Measurements from ENCODE around the gene SUGP1.

Gene SUGP1

GRCh38 chr19:19296953-19297689 is 23.2 kb downstream of the SUGP1 start:
- ATAC-seq (ENCODE audit: low read depth) (no peak), DNase-seq (ENCODE audit: low spot score) (no peak)
- peaks cover 25% of the 10 kb centered on the region for H3K36me3 ChIP-seq (ENCODE audit: low read depth)
- no peaks in the 10 kb centered on the region for H3K4me1 ChIP-seq (ENCODE audit: insufficient read depth, poor library complexity, severe bottlenecking)
- no peaks in the 10 kb centered on the region for H3K27me3 ChIP-seq (ENCODE audit: insufficient read depth, poor library complexity, severe bottlenecking)
- no peak overlapping the region for H3K4me3 ChIP-seq (ENCODE audit: severe bottlenecking)
- no peaks in the 10 kb centered on the region for H3K9me3 ChIP-seq (ENCODE audit: severe bottlenecking)
- H3K27ac ChIP-seq (ENCODE audit: poor library complexity, severe bottlenecking) = no peak overlapping the region
- no peak for TF ChIP-seq CTCF (IDR thresholded peaks at IDR 0.05; ENCODE audit: poor library complexity, severe bottlenecking)

DNA sequence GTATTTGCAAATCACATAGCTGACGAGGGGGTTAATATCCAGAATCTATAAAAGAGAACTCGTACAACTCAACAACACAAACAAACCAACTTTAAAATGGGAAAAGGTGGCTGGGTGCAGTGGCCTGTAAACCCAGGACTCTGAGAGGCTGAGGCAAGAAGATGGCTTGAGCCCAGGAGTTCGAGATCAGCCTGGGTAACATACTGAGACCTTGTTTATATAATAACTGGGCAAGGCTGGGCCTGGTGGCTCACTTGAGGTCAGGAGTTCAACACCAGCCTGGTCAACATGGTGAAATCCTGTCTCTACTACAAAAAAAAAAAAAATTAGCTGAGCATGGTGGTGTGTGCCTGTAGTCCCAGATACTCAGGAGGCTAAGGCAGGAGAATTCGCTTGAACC is 25.4 kb downstream of the SUGP1 start:
- no peaks in the 10 kb centered on the region for H3K27me3 ChIP-seq (ENCODE audit: insufficient read depth, poor library complexity, severe bottlenecking)
- no peak for DNase-seq (ENCODE audit: low spot score)
- no peaks in the 10 kb centered on the region for H3K4me1 ChIP-seq (ENCODE audit: insufficient read depth, poor library complexity, severe bottlenecking)
- H3K36me3 ChIP-seq (ENCODE audit: low read depth) = peaks cover 41% of the 10 kb centered on the region
- no peak overlapping the region for H3K4me3 ChIP-seq (ENCODE audit: severe bottlenecking)
- ATAC-seq (ENCODE audit: low read depth) = no peak
- no peaks in the 10 kb centered on the region for H3K9me3 ChIP-seq (ENCODE audit: severe bottlenecking)
- TF ChIP-seq CTCF (IDR thresholded peaks at IDR 0.05; ENCODE audit: poor library complexity, severe bottlenecking) = no peak
- no peak overlapping the region for H3K27ac ChIP-seq (ENCODE audit: poor library complexity, severe bottlenecking)

- no peaks in the 10 kb centered on the region for H3K4me1 ChIP-seq (ENCODE audit: insufficient read depth, poor library complexity, severe bottlenecking)
- ATAC-seq (ENCODE audit: low read depth) (no peak), DNase-seq (ENCODE audit: low spot score) (no peak)
- no peak overlapping the region for H3K4me3 ChIP-seq (ENCODE audit: severe bottlenecking)
- H3K27me3 ChIP-seq (ENCODE audit: insufficient read depth, poor library complexity, severe bottlenecking) = no peaks in the 10 kb centered on the region
- no peak for TF ChIP-seq CTCF (IDR thresholded peaks at IDR 0.05; ENCODE audit: poor library complexity, severe bottlenecking)
- peaks cover 58% of the 10 kb centered on the region for H3K36me3 ChIP-seq (ENCODE audit: low read depth)
- no peak overlapping the region for H3K27ac ChIP-seq (ENCODE audit: poor library complexity, severe bottlenecking)
- H3K9me3 ChIP-seq (ENCODE audit: severe bottlenecking) = no peaks in the 10 kb centered on the region
Measured at GRCh38 chr19:19292607-19293006, 27.7 kb downstream of the SUGP1 start.

- peaks cover 54% of the 10 kb centered on the region for H3K36me3 ChIP-seq (ENCODE audit: low read depth)
- no peak for DNase-seq (ENCODE audit: low spot score)
- no peaks in the 10 kb centered on the region for H3K9me3 ChIP-seq (ENCODE audit: severe bottlenecking)
- H3K4me1 ChIP-seq (ENCODE audit: insufficient read depth, poor library complexity, severe bottlenecking) = no peaks in the 10 kb centered on the region
- no peak overlapping the region for H3K4me3 ChIP-seq (ENCODE audit: severe bottlenecking)
- no peaks in the 10 kb centered on the region for H3K27me3 ChIP-seq (ENCODE audit: insufficient read depth, poor library complexity, severe bottlenecking)
- no peak for ATAC-seq (ENCODE audit: low read depth)
- no peak overlapping the region for H3K27ac ChIP-seq (ENCODE audit: poor library complexity, severe bottlenecking)
- no peak for TF ChIP-seq CTCF (IDR thresholded peaks at IDR 0.05; ENCODE audit: poor library complexity, severe bottlenecking)
Measured at GRCh38 chr19:19285686-19286085, 34.6 kb downstream of the SUGP1 start.

- no peaks in the 10 kb centered on the region for H3K27me3 ChIP-seq (ENCODE audit: insufficient read depth, poor library complexity, severe bottlenecking)
- peaks cover 24% of the 10 kb centered on the region for H3K36me3 ChIP-seq (ENCODE audit: low read depth)
- ATAC-seq (ENCODE audit: low read depth) (no peak), DNase-seq (ENCODE audit: low spot score) (no peak)
- H3K27ac ChIP-seq (ENCODE audit: poor library complexity, severe bottlenecking) = no peak overlapping the region
- H3K4me3 ChIP-seq (ENCODE audit: severe bottlenecking) = no peak overlapping the region
- H3K4me1 ChIP-seq (ENCODE audit: insufficient read depth, poor library complexity, severe bottlenecking) = no peaks in the 10 kb centered on the region
- H3K9me3 ChIP-seq (ENCODE audit: severe bottlenecking) = no peaks in the 10 kb centered on the region
- TF ChIP-seq CTCF (IDR thresholded peaks at IDR 0.05; ENCODE audit: poor library complexity, severe bottlenecking) = no peak
Measured at GRCh38 chr19:19280561-19280960, 39.7 kb downstream of the SUGP1 start.
